Measurements from ENCODE around the gene SYPL2. TPM values are rescaled to one million over a fixed set of nuclear protein-coding genes. Genes with fewer than 3 reads are reported as not detected.
A peak's percentile ranks its signal among the peaks of the same experiment; 100 is the strongest.

The SYPL2 gene
- total RNA-seq, 1 experiment from 2014 or later = not detected

DNA sequence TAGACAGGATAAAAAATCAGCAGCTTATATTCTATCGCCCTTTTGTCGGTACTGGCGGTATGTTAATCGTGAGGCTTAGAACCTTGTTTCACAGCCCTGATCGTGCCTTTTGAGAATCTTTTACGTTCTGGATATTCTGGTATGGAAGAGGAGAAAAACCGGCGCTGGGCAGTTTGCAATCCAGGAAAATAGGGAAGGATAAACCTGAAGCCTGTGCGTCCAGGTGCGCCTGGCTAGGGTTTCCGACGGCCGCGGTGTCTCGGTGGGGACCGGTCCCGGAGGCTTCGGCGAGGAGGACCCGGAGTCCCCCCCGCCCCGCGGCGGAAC is 258 bp upstream of the SYPL2 start:
- CTCF ChIA-PET = interaction anchor here (0.6 kb wide), 1 partner anchor 17 kb away, joined by 5 read pairs; the partner anchor contains the start of gene ATXN7L2
- H3K9me3 Mint-ChIP-seq (ENCODE audit: low read depth, unreplicated experiment) = no peaks in the 10 kb centered on the region
- intact Hi-C loops (cut with micrococcal nuclease; ENCODE audit: unreplicated experiment) = no loop called here
- H3K4me1 Mint-ChIP-seq (ENCODE audit: low read depth, unreplicated experiment) = no peaks in the 10 kb centered on the region
- no peak for DNase-seq
- no TSS peak for BruUV-seq (replicated peaks)
- peak overlapping the region; percentile 55 for H3K4me3 Mint-ChIP-seq (ENCODE audit: low read depth, unreplicated experiment)
- TF ChIP-seq, protein P1, sequence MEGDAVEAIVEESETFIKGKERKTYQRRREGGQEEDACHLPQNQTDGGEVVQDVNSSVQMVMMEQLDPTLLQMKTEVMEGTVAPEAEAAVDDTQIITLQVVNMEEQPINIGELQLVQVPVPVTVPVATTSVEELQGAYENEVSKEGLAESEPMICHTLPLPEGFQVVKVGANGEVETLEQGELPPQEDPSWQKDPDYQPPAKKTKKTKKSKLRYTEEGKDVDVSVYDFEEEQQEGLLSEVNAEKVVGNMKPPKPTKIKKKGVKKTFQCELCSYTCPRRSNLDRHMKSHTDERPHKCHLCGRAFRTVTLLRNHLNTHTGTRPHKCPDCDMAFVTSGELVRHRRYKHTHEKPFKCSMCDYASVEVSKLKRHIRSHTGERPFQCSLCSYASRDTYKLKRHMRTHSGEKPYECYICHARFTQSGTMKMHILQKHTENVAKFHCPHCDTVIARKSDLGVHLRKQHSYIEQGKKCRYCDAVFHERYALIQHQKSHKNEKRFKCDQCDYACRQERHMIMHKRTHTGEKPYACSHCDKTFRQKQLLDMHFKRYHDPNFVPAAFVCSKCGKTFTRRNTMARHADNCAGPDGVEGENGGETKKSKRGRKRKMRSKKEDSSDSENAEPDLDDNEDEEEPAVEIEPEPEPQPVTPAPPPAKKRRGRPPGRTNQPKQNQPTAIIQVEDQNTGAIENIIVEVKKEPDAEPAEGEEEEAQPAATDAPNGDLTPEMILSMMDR (IDR thresholded peaks at IDR 0.05; ENCODE audit: unreplicated experiment) = no peak
- no peaks in the 10 kb centered on the region for H3K36me3 Mint-ChIP-seq (ENCODE audit: insufficient read depth, unreplicated experiment)
- H3K27ac Mint-ChIP-seq (ENCODE audit: unreplicated experiment) = no peak overlapping the region
- peaks cover 97% of the 10 kb centered on the region for H3K27me3 Mint-ChIP-seq (ENCODE audit: unreplicated experiment)

DNA sequence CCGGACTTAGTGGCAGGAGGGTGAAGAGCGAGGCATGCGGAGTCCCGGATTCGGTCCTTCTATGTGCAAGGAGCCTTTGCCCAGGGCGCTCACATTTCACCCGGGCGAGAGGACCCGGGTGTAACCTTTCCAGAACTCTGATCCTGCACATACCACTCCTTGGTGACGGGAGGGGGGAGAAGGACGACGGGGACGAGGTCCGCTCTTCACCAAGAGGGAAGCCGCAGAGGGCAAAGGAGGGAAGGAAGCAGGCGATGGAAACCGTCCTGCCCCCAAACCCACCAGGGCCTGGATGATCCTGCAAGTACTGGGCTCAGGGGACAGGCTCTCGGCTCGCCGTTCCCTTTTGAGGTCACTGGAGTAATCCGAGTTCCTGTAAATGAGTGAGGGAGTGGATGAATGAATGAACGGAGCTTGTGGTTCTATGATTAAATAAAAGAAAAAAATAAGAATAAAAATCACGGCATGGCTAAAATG is 993 bp downstream of the SYPL2 start:
- Mint-ChIP-seq H3K4me3 (ENCODE audit: low read depth, unreplicated experiment) (peak overlapping the region; percentile 55), H3K9me3 (ENCODE audit: low read depth, unreplicated experiment) (no peaks in the 10 kb centered on the region), H3K4me1 (ENCODE audit: low read depth, unreplicated experiment) (no peaks in the 10 kb centered on the region), H3K27ac (ENCODE audit: unreplicated experiment) (no peak overlapping the region), H3K27me3 (ENCODE audit: unreplicated experiment) (peaks cover 91% of the 10 kb centered on the region), H3K36me3 (ENCODE audit: insufficient read depth, unreplicated experiment) (no peaks in the 10 kb centered on the region)
- CTCF ChIA-PET = no interaction called here
- intact Hi-C loops (cut with micrococcal nuclease; ENCODE audit: unreplicated experiment) = no loop called here
- BruUV-seq (replicated peaks) = no TSS peak
- TF ChIP-seq, protein P1 (IDR thresholded peaks at IDR 0.05; ENCODE audit: unreplicated experiment) = no peak
- no peak for DNase-seq

DNA sequence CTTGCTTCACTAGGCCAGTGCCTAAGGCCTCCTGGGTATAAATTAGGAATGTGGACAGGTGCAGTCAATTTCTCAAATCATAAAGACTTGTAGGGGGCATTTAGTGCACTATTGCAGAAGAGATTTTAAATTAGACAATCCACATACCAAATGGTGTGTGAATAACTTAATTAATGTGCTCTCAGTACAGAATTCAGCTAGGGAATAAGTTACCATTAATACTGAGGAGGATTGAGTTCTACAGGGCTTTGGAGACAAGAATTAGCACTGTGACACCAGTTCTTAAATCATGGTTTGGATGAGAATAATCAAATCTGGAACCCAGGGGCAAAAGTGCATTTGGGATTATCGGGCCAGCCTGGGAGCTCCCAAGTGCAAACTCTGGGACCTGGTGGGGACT is 1.7 kb downstream of the SYPL2 start:
- peaks cover 91% of the 10 kb centered on the region for H3K27me3 Mint-ChIP-seq (ENCODE audit: unreplicated experiment)
- H3K4me1 Mint-ChIP-seq (ENCODE audit: low read depth, unreplicated experiment) = no peaks in the 10 kb centered on the region
- intact Hi-C loops (cut with micrococcal nuclease; ENCODE audit: unreplicated experiment) = no loop called here
- no peaks in the 10 kb centered on the region for H3K36me3 Mint-ChIP-seq (ENCODE audit: insufficient read depth, unreplicated experiment)
- TF ChIP-seq, protein P1 (IDR thresholded peaks at IDR 0.05; ENCODE audit: unreplicated experiment) = no peak
- no TSS peak for BruUV-seq (replicated peaks)
- no peak overlapping the region for H3K27ac Mint-ChIP-seq (ENCODE audit: unreplicated experiment)
- no peak overlapping the region for H3K4me3 Mint-ChIP-seq (ENCODE audit: low read depth, unreplicated experiment)
- H3K9me3 Mint-ChIP-seq (ENCODE audit: low read depth, unreplicated experiment) = no peaks in the 10 kb centered on the region
- DNase-seq = no peak
- CTCF ChIA-PET = no interaction called here

DNA sequence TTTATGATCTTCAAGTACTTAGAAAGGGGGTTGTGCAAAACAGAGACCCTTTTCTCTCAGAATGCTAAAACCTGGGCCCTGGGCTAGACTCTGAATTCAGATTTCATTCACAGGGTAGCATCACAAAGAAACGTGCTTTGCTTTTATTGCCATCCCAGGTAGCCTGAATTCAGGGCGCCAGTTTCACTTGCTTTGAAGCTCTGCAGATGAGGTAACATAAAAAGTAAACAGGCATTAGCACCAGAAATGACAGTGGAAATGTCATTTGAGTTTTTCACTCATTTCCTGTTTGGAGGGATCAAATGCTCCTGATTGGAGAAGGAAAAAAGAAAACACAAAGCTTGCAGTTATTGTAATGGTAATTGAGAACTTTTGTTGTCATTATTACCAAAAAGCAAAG is 2.6 kb downstream of the SYPL2 start:
- H3K27me3 Mint-ChIP-seq (ENCODE audit: unreplicated experiment) = peaks cover 91% of the 10 kb centered on the region
- no TSS peak for BruUV-seq (replicated peaks)
- TF ChIP-seq, protein P1 (IDR thresholded peaks at IDR 0.05; ENCODE audit: unreplicated experiment) = no peak
- H3K27ac Mint-ChIP-seq (ENCODE audit: unreplicated experiment) = no peak overlapping the region
- no peaks in the 10 kb centered on the region for H3K4me1 Mint-ChIP-seq (ENCODE audit: low read depth, unreplicated experiment)
- no peak overlapping the region for H3K4me3 Mint-ChIP-seq (ENCODE audit: low read depth, unreplicated experiment)
- no peaks in the 10 kb centered on the region for H3K36me3 Mint-ChIP-seq (ENCODE audit: insufficient read depth, unreplicated experiment)
- intact Hi-C loops (cut with micrococcal nuclease; ENCODE audit: unreplicated experiment) = no loop called here
- CTCF ChIA-PET = no interaction called here
- no peak for DNase-seq
- no peaks in the 10 kb centered on the region for H3K9me3 Mint-ChIP-seq (ENCODE audit: low read depth, unreplicated experiment)
